ENCODE data around the gene SDHA.
"Not testable (repeated sequence)": the region's sequence is repeated elsewhere in the genome, so short reads cannot be mapped to it uniquely, and the experiment has no call there.

Gene SDHA

DNA sequence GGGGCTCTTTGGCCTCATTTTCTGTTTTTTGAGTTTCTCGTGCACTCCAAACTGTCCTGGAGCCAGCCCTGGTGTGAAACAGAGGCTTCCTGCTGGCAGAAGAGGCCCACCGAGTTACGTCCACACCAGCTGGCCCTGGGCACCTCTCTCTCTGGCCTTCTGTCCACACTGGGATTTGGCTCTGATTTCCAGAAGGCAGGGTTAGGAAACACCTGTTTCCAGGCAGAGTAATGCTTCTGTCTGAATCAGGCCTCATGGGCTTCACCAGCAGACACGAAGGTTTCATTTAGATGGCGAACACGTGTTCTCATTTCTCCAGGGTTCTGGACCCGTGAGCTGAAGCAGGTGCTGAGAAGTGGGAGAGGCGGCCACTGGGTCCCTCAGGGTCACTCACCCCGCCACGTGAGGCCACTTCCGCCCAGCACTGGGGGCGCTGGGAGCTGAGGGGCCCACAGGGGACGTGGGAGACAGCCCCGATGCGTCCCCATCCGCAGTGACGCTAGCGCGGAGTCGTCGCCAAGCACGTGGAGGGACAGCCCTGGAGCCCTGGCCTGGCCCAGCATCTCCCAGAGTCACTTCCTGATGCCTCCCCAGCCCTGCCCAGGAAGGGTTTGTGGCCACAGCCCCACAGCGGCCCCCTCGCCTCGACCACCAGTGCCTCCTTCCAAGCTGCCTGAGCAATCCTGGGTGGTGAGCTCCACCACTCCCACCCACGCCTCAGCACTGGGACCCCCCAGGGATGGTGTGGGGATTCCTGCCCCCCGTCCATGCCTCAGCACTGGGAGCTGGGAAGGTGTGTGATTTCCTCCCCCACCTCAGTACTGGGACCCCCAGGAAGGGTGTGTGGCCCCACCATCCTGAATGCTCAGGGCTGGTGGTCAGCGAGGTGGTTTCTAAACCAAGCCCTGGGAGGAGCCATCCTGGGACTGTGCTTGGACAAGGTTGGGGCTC is 31.8 kb upstream of the SDHA start:
- DNase-seq, result no peak

DNA sequence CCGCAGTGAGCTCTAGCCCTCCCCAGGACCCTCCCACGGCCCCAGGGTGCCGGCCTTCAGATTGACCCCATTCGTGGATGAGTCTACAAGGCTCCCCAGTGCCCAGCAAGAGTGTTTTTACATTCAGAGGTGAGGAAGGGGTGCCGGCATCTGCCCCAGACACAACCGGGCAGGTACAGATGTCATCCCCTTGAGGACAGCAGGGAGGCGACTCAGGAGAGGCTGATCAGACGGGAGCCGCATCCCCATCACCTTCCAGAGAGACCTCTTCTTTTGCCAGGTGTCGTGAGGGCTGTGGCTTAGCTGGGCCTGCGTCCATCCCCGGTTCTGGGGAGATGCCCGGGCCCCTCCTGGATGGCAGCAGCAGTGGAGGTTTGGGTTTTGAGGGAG is 31.1 kb upstream of the SDHA start:
- no peak for DNase-seq

DNA sequence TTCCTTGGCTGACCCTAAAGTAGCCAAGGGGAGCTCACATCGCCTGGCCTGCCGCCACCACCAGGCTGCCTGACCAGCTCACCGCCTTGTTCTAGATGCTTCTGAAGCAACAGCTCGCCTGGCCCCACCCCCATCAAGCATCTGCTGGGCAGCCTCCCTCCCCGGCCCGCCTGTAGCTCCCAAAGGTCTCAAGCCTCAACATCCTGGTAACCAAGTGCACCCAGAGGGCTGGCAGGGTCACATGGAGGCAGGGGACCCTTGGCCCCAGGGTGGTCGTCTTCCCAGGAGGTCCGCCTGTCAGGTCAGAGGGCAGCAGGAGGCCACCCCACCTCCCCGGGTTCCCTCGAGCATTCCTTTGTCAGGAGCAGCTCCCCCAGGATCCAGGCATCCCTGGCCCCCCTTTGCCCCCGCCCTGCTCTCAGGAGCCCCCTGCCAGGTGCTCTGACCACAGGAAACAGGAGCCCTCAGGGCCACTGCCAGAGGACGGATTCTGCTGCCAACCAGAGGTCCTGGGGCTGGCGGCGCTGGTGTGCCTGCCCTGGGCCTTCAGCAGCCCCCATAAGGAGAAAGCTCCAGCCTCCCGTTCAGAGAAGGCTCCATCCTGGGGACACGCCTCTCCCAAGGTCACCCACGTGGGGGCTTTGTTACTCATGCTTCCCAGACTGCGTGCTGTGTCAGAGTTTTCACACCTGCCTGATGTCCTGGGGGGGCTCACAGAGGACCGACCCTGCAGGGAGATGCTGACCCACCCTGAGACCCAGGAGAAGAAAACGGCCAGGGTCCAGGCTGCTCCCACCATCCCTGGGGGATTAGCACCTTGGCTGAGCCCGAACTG is 30.3 kb upstream of the SDHA start:
- no peak for DNase-seq

DNA sequence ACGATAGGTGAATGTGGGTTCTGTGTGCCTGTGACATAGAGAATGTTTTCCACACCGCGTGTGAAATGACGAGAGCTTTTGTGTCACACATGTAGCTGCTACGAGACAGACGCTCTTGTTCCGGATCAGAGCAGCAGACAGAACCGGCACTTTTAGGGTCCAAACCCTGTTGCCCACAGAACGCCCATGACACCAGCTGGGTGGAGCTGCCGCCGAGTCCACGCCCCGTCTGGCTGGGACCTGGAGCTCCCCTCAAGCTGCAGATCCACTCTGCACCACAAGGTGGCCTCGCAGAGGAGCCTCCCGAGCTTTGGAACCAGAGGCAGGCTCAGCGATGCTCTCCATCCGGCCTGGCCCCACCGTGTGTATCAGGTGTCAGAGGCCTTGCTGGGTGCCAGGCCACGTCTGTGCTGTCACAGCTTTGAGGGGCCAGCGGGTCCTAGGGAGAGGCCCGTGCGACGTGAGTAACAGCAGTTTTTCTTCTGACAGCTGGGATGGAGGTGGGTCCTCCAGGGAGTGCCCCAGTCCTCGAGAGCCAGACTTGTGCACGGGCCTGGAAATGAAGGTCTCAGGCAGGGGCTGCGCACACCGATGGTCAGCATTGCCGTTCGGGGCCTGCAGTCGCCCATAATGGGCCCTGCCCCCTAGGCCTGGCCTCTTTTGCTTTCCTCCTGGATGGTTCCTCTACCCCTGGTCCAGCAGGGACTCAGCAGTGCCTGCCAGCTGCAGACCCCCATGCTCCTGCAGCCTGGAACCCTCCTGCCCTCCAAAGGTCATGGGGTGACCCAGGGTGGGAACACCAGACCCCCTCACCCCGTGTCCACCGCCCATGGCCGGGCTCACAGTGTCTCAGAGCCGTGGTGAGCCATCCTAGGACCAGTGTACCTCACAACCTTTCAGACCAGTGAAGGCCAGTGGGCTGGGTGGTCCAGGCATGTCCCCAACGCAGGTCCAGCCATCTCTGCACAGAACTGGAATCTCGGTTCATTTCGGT is 29.3 kb upstream of the SDHA start:
- peak; percentile 79 for DNase-seq

DNA sequence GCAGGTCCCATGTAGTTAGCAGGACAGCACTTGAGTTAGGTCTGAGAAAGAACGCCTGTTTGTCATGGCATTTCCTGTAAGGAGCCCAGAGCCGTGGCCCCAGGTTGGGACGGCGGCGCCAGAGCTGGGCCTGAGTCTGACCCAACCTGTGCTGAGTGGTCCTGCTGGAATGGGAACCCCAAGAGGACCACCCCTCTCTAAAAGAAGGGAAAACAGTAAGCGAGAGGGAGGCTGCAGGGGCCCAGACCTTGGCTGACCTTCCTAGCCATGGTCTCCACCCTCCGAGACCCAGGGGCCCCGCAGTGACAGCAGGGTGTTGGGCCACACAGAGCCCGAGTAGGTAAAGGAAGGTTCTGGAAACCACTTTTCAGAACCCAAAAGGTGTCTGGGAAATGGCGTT is 28.6 kb upstream of the SDHA start:
- no peak for DNase-seq

DNA sequence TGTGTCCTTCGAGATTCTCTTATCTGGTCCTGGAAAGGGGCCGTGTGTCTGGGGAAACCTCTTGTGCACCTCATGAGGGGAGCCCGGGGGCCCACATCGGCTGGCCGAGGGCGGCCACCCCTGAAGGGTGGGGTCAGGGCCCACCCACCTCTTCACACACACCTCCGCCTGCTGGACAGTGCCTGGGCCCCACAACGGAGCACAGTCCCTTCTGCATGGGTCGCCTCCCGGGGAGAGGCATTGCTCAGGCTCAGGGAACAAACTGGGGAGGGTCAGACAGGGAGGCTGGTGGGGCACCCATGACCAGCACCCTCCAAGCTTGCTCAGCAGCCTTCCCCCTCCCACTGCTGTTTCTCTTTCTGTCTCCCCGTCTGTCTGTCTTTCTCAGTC is 28.1 kb upstream of the SDHA start:
- no peak for DNase-seq

DNA sequence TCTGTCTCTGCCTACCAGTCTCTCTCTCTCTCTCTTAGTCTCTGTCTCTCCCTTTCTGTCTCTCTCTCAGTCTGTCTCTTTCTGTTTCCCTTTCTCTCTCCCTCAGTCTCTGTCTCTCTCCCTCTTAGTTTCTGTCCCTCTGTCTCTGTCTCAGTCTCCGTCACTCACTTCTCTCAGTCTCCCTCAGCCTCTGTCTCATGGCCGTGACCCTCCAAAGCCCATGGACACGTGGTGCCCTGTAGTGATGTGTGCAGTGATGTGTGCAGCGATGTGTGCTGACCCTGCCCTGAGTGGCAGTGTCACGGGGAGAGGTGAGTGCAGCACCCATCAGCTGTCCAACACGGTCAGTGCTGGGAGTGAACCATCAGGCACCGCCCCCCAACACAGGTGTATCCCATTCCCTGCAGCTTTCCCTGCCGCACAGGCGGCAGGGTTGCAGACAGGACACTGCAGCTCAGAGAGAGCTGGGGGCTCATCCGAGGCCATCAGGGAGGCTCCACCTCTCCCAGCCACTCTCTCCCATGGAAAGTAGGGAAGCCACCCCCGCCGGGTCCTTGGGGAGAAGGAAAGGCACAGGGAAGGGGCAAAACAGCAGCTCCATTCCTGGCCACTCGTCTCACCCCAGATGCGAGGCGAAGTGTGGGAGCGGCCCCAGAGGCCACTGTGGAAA is 27.6 kb upstream of the SDHA start:
- no peak for DNase-seq

DNA sequence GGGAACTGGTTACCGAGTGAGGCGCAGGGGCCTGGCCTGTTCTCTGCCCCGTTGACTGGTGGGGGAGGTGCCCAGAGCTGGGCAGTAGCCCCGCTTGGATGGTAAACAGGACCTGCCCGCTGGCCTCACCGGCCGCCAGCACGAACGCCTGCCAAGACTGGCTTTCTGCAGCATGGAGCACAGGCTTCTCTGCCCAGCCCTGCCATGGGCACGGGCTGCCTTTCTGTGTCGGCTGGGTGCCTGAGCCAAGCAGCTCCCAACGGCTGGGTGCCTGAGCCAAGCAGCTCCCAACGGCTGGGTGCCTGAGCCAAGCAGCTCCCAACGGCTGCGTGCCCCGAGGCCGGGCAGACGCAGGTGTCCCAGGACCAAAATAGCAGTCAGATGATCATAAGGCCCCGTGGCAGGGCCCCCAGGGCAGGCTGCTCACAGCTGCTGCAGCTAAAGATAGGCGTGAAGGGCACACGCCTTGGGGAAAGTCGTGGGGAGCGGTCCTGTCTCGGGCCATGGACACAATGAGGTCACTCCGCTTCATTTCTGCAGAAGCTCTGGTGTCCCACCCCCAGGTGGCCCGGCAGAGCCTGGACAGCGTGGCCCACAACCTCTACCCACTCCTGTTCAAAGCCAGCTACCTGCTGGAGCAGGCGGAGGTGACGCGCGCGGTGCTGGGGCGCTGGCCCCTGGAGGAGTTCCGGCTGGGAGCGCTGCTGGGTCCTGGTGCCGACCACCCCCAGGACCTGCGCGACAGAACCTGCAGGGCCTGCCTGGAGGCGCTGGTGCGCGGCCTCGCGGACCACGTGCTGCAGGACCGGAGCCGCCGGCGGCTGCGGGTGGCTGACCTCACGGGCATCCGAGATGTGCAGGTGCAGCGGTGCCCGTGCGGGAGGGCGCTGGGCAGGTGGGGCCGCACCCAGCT is 26.8 kb upstream of the SDHA start, which contains the start of gene LRRC14B:
Gene LRRC14B, plus strand, starts transcription at position 460 of the 913 bp plus-strand sequence. Its CDS starts 44 bp downstream, at position 504.
- DNase-seq, result no peak

DNA sequence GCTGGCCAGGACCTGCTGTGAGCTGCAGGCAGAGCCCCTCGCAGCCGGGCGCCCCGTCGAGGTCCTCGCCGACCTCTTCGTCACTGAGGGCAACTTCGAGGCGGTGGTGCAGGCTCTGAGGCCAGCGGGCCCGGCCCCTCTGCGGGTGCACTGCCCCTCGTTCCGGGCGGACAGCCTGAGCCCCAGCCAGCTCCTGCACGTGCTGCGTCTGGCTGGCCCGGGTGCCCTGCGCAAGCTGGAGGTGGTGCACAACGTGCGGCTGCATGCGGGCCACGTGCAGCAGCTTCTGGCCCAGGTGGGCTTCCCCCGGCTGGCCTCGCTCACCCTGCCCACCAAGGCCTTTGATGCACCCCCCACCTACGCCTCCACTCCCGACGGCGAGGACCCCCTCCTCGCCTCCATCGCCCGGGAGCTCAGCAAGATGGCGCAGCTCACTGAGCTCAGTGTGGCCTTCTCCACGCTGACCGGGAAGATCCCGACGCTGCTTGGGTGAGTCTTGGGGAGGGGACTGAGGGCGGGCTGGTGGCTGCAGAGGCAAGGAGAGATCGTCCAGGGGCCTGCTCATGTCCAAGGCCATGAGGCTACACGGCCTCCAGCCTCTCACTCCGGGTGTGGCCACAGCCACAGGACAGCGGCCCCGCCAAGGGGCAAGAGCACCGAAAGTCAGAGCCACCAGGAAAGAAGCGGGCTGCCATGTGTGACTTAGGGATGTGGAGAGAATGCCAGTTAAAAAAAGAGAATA is 26.0 kb upstream of the SDHA start:
- no peak for DNase-seq

DNA sequence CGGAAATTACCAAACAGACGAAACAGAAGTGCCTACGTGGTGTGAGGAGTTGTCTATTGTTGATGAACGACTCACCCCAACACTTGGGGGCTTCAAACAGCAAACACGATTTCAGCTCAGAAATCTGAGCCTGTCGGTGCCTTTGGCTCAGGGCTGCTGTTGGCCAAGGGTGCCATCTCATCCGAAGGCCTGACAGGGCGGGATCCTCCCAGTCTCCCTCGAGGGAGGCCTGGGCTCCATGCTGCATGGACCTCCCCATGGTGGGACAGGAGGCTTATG is 25.5 kb upstream of the SDHA start:
- no peak for DNase-seq

DNA sequence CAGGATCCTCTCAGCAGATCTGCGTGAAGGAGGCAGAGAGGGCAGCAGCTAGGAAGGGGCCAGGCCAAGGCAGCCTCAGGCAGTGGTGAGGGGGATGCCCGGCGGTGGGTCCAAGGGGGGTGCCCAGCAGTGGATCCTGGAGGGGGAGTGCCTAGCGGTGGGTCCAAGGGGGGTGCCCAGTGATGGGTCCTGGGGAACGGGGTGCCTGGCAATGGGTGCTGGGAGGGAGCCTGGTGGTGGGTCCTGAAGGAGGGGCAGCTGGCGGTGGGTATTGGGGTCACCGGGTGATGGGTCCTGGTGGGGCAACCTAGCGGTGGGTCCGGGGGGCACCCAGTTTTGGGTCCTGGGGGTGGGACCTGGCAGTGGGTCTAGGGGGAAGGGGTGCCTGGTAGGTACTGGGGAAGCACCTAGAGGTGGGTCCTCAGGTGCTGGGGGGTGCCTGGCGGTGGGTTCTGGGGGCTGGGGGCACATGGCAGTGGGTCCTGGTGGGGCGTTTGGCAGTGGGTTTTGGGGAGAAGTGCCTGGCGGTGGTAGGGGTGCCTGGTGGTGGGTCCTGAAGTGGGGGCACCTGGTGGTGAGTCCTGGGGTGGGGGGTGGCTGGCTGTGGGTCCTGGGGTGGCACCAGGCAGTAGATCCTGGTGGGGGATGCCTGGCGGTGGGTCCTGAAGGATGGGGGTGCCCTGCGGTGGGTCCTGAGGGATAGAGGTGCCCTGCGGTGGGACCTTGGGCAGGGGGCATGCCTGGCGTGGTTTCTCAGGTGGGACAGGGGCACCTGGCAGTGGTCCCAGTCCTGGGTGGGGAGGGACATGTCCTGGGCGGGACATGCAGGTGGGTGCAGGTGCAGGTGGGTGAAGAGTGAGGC is 24.9 kb upstream of the SDHA start:
- DNase-seq, result no peak

DNA sequence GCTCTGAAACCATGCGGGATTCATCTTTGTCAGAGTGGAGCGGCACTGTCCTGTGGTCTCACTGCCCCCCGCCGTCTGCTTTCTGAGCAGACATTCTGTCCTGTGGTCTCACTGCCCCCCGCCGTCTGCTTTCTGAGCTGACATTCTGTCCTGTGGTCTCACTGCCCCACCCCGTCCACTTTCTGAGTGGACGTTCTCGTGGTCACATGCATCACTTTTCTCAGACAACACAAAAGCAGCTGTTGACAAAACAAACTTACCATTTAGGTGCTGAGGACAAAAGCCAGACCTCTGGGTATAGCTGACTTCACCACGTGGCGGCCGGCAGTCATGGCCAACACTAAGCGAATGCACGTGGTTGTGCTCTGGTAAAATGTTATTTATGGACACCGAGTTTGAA is 24.0 kb upstream of the SDHA start:
- DNase-seq, result no peak

DNA sequence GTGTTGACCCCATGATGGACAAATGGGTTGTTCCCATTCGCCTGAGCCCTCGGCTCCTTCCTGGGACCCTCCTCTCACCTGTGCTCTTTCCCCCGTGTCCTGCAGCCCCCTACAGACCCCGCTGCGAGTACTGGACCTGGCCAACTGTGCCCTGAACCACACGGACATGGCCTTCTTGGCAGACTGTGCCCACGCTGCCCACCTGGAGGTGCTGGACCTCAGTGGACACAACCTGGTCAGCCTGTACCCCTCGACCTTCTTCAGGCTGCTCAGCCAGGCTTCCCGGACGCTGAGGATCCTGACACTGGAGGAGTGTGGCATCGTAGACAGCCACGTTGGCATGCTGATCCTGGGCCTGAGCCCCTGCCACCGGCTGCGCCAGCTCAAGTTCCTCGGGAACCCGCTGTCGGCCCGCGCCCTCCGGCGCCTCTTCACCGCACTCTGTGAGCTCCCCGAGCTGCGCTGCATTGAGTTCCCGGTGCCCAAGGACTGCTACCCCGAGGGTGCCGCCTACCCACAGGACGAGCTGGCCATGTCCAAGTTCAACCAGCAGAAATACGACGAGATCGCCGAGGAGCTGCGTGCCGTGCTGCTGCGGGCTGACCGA is 23.4 kb upstream of the SDHA start:
- no peak for DNase-seq

DNA sequence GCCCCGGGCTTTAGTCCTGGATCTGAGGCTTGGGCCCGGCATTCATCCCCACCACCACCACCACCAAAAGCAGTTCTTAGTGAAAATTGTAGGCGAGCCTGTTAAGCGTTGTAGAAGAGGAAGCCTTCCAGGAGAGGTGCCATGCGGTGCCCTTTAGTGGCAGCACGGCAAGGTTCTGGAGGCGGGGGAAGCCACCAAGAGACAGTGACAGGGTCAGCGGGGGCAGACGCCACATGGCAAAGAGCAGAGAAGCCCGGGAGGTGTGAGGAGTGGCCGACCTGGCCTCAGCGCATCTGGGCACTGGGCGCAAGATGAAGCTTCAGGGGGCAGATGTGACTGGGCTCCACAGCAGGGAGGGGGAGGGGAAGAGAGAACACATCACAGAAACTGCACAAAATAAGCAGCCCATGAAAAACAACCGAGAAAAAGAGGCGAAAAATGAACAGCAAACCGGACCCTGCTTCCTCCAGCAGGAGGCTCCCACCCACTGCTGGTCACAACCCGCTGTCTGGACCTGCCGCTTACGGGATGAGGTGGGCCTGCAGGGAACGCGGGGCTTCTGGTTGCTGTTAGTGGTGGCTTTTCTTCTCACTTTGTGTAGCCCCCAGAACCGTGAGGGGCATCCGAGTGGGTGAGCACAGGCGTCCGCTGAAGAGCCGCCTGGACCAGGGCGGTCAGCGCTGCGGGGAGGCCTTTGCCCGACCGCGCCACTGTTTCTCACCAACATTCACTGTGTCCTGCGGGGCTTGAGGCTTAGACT is 22.5 kb upstream of the SDHA start:
- DNase-seq, result no peak

DNA sequence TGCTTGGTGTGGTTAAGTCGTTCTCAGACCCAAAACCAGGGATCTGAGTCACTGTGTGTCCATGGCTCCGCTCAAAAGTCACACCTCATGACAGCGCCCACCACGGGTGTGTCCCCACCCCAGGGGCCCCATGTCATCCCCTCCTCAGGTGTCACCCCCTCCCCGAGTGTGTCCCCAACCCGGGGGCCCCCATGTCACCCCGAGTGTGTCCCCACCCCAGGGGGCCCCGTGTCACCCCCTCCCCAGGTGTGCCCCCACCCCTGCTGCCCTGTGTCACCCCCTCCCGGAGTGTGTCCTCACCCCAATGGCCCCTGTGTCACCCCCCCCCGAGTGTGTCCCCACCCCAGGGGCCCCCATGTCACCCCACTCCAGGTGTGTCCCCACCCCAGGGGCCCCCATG is 21.8 kb upstream of the SDHA start:
- DNase-seq, result no peak

DNA sequence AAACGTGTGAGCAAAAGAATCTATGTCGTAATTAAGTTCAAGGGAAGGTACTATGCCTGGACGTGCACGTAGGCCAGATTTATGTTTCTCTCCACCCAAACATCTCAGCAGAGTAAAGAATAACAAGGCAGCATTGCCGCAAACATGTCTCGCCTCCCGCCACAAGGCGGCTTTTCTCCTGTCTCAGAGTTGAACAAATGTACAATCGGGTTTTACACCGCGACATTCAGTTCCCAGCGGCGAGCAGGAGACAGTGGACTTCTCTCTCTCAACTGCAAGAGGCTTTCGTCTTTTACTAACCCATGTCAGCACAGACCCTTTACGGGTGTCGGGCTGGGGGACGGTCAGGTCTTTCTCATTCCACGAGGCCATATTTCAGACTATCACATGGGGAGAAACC is 21.1 kb upstream of the SDHA start:
- not testable (repeated sequence) for DNase-seq

DNA sequence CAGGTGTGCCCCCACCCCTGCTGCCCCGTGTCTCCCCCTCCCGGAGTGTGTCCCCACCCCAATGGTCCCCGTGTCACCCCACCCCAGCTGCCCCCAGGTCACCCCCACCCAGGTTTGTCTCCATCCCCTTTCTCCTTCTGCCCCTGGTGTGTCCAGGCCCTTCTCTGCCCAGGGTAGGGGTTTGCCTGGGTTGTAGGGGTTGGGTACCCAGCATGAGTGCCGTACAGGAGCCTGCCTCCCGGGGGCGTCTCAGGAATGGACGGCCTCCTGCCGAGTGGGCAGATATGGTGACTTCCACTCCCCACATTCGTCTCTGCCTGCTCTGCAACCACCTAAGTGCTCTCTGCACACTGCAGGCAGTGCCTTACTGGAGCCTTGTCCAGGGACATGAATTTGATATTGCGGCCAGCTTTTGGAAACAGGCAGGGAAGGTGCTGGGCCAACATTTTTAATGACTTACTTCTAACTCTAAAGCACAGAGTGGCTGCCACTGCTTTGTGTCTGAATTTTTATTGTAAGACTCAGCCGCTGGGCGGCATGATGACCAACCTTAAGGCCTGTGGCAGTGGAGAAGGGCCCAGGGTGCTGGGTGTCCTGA is 20.1 kb upstream of the SDHA start:
- DNase-seq, result no peak
